ENCODE measurements around the gene CRY2.
A peak's percentile ranks its signal among the peaks of the same experiment; 100 is the strongest.
"Not testable (repeated sequence)": the region's sequence is repeated elsewhere in the genome, so short reads cannot be mapped to it uniquely, and the experiment has no call there.

Gene CRY2

GRCh38 chr11:45900175-45900800 is 53.0 kb downstream of the CRY2 start:
- DNase-seq = not testable (repeated sequence)

GRCh38 chr11:45900916-45901617 is 53.8 kb downstream of the CRY2 start:
- DNase-seq = no peak

GRCh38 chr11:45901626-45902025 is 54.4 kb downstream of the CRY2 start:
- no peak for DNase-seq

- DNase-seq = no peak
These were observed 55.4 kb downstream of the CRY2 start for GRCh38 chr11:45902452-45903380.

- no peak for DNase-seq
These were observed 57.1 kb downstream of the CRY2 start for GRCh38 chr11:45904309-45904915.

- DNase-seq = no peak
These were observed 57.8 kb downstream of the CRY2 start for GRCh38 chr11:45905095-45905494.

GRCh38 chr11:45905576-45905975 is 58.3 kb downstream of the CRY2 start:
- DNase-seq = not testable (repeated sequence)

- peak in 2 of 4 experiments; percentile 26 to 37 for DNase-seq
These were observed 58.9 kb downstream of the CRY2 start for GRCh38 chr11:45906096-45906682.

- DNase-seq = no peak
These were observed 59.8 kb downstream of the CRY2 start, which contains the start of gene FREY1 for GRCh38 chr11:45906965-45907611. TSS of gene FREY1 (minus strand) at chr11:45907271. CDS start at chr11:45907245, 26 bp downstream.

- DNase-seq = no peak
These were observed 60.7 kb downstream of the CRY2 start for GRCh38 chr11:45907911-45908370.

- DNase-seq = no peak
These were observed 62.6 kb downstream of the CRY2 start for GRCh38 chr11:45909594-45910475.

GRCh38 chr11:45910623-45911022 is 63.3 kb downstream of the CRY2 start:
- no peak for DNase-seq

GRCh38 chr11:45913514-45913913 is 66.2 kb downstream of the CRY2 start:
- DNase-seq = no peak

GRCh38 chr11:45913942-45914635 is 66.8 kb downstream of the CRY2 start:
- DNase-seq = no peak

GRCh38 chr11:45915446-45915845 is 68.2 kb downstream of the CRY2 start:
- no peak for DNase-seq

GRCh38 chr11:45917286-45917622 is 70.0 kb downstream of the CRY2 start:
- DNase-seq = peak in 1 of 4 experiments; percentile 11

- DNase-seq = peak; percentile 98 to 100 (median 99)
These were observed 70.5 kb downstream of the CRY2 start, which contains the start of gene PEX16 for GRCh38 chr11:45917623-45918330. TSS of gene PEX16 (minus strand) at chr11:45917877. CDS start at chr11:45917811, 66 bp downstream.

GRCh38 chr11:45918331-45918941 is 71.2 kb downstream of the CRY2 start:
- DNase-seq = peak; percentile 75 to 90 (median 84)

Measured in suppressor macrophage (primary cell).